ENCODE results near the gene EML3.
A peak's percentile ranks its signal among the peaks of the same experiment; 100 is the strongest.

EML3 gene

GRCh38 chr11:62605467-62605866, 7.1 kb downstream of the EML3 start:
- Histone ChIP-seq H3K4me3 (ENCODE audit: insufficient read depth, low read depth, low read length) (no peak overlapping the region), H3K4me1 (ENCODE audit: control insufficient read depth, insufficient read depth, low read length) (peaks cover 16% of the 10 kb centered on the region), H3K9me3 (ENCODE audit: control insufficient read depth, low read length) (no peaks in the 10 kb centered on the region), H3K27ac (ENCODE audit: insufficient read depth, low read depth, low read length, poor library complexity, severe bottlenecking) (no peak overlapping the region), H3K36me3 (ENCODE audit: control insufficient read depth, insufficient read depth, low read length) (no peaks in the 10 kb centered on the region), H3K27me3 (ENCODE audit: control insufficient read depth, insufficient read depth, low read length, poor library complexity, severe bottlenecking) (peaks cover 18% of the 10 kb centered on the region)
- 92 to 94% methylated on average over 6 of the region's 6 CpGs for WGBS, 2 experiments

- 53 to 54% methylated on average over 13 of the region's 13 CpGs for WGBS, 2 experiments
These were observed 8.0 kb downstream of the EML3 start for GRCh38 chr11:62604460-62605120.

GRCh38 chr11:62603776-62604299, 8.7 kb downstream of the EML3 start:
- Histone ChIP-seq H3K27me3 (ENCODE audit: control insufficient read depth, insufficient read depth, low read length, poor library complexity, severe bottlenecking) (peaks cover 18% of the 10 kb centered on the region), H3K4me3 (ENCODE audit: insufficient read depth, low read depth, low read length) (no peak overlapping the region), H3K4me1 (ENCODE audit: control insufficient read depth, insufficient read depth, low read length) (peaks cover 30% of the 10 kb centered on the region), H3K36me3 (ENCODE audit: control insufficient read depth, insufficient read depth, low read length) (peaks cover under 1% of the 10 kb centered on the region), H3K9me3 (ENCODE audit: control insufficient read depth, low read length) (no peaks in the 10 kb centered on the region), H3K27ac (ENCODE audit: insufficient read depth, low read depth, low read length, poor library complexity, severe bottlenecking) (no peak overlapping the region)
- WGBS, 2 experiments: 93 to 96% methylated on average over 8 of the region's 8 CpGs

More at GRCh38 chr11:62604460-62605120, 8.0 kb downstream of the EML3 start:
- no peaks in the 10 kb centered on the region for H3K36me3 ChIP-seq (ENCODE audit: control insufficient read depth, insufficient read depth, low read length)
- peaks cover 24% of the 10 kb centered on the region for H3K4me1 ChIP-seq (ENCODE audit: control insufficient read depth, insufficient read depth, low read length)
- H3K27ac ChIP-seq (ENCODE audit: insufficient read depth, low read depth, low read length, poor library complexity, severe bottlenecking): no peak overlapping the region
- no peak overlapping the region for H3K4me3 ChIP-seq (ENCODE audit: insufficient read depth, low read depth, low read length)
- peaks cover 18% of the 10 kb centered on the region for H3K27me3 ChIP-seq (ENCODE audit: control insufficient read depth, insufficient read depth, low read length, poor library complexity, severe bottlenecking)
- H3K9me3 ChIP-seq (ENCODE audit: control insufficient read depth, low read length): no peaks in the 10 kb centered on the region

GRCh38 chr11:62603072-62603408, 9.5 kb downstream of the EML3 start:
- peaks cover 18% of the 10 kb centered on the region for H3K27me3 ChIP-seq (ENCODE audit: control insufficient read depth, insufficient read depth, low read length, poor library complexity, severe bottlenecking)
- peaks cover 8% of the 10 kb centered on the region for H3K36me3 ChIP-seq (ENCODE audit: control insufficient read depth, insufficient read depth, low read length)
- H3K9me3 ChIP-seq (ENCODE audit: control insufficient read depth, low read length): no peaks in the 10 kb centered on the region
- H3K27ac ChIP-seq (ENCODE audit: insufficient read depth, low read depth, low read length, poor library complexity, severe bottlenecking): no peak overlapping the region
- peak overlapping the region; percentile 98 for H3K4me3 ChIP-seq (ENCODE audit: insufficient read depth, low read depth, low read length)
- peaks cover 30% of the 10 kb centered on the region for H3K4me1 ChIP-seq (ENCODE audit: control insufficient read depth, insufficient read depth, low read length)
- 53 to 56% methylated on average over 13 of the region's 13 CpGs for WGBS, 2 experiments

GRCh38 chr11:62602141-62603071, 10.2 kb downstream of the EML3 start:
- Histone ChIP-seq H3K27me3 (ENCODE audit: control insufficient read depth, insufficient read depth, low read length, poor library complexity, severe bottlenecking) (peaks cover 18% of the 10 kb centered on the region), H3K4me1 (ENCODE audit: control insufficient read depth, insufficient read depth, low read length) (peaks cover 30% of the 10 kb centered on the region), H3K27ac (ENCODE audit: insufficient read depth, low read depth, low read length, poor library complexity, severe bottlenecking) (peak overlapping the region; percentile 78), H3K36me3 (ENCODE audit: control insufficient read depth, insufficient read depth, low read length) (peaks cover 13% of the 10 kb centered on the region), H3K9me3 (ENCODE audit: control insufficient read depth, low read length) (no peaks in the 10 kb centered on the region), H3K4me3 (ENCODE audit: insufficient read depth, low read depth, low read length) (peak overlapping the region; percentile 98)
- 3% methylated on average over 96 of the region's 96 CpGs for WGBS, 2 experiments

- Histone ChIP-seq H3K27ac (ENCODE audit: insufficient read depth, low read depth, low read length, poor library complexity, severe bottlenecking) (peak within 1 kb of the TSS; percentile 84), H3K36me3 (ENCODE audit: control insufficient read depth, insufficient read depth, low read length) (peaks cover 15% of the 10 kb centered on the region), H3K4me1 (ENCODE audit: control insufficient read depth, insufficient read depth, low read length) (peaks cover 30% of the 10 kb centered on the region), H3K9me3 (ENCODE audit: control insufficient read depth, low read length) (no peaks in the 10 kb centered on the region), H3K27me3 (ENCODE audit: control insufficient read depth, insufficient read depth, low read length, poor library complexity, severe bottlenecking) (peaks cover 18% of the 10 kb centered on the region), H3K4me3 (ENCODE audit: insufficient read depth, low read depth, low read length) (peak within 1 kb of the TSS; percentile 98)
- WGBS, 2 experiments: 0% methylated on average over 83 of the region's 83 CpGs
These were observed 11.0 kb downstream of the EML3 start, which contains the start of gene MTA2 for GRCh38 chr11:62601372-62602140. TSS of gene MTA2 (minus strand) at chr11:62601865. CDS start at chr11:62601450, 415 bp downstream.

GRCh38 chr11:62601122-62601371, 11.5 kb downstream of the EML3 start:
- H3K36me3 ChIP-seq (ENCODE audit: control insufficient read depth, insufficient read depth, low read length): peaks cover 20% of the 10 kb centered on the region
- H3K27me3 ChIP-seq (ENCODE audit: control insufficient read depth, insufficient read depth, low read length, poor library complexity, severe bottlenecking): peaks cover 18% of the 10 kb centered on the region
- WGBS, 2 experiments: 0% methylated on average over 30 of the region's 30 CpGs
- no peaks in the 10 kb centered on the region for H3K9me3 ChIP-seq (ENCODE audit: control insufficient read depth, low read length)
- peak overlapping the region; percentile 98 for H3K4me3 ChIP-seq (ENCODE audit: insufficient read depth, low read depth, low read length)
- H3K4me1 ChIP-seq (ENCODE audit: control insufficient read depth, insufficient read depth, low read length): peaks cover 30% of the 10 kb centered on the region
- H3K27ac ChIP-seq (ENCODE audit: insufficient read depth, low read depth, low read length, poor library complexity, severe bottlenecking): peak overlapping the region; percentile 84

GRCh38 chr11:62600367-62601121, 12.0 kb downstream of the EML3 start:
- Histone ChIP-seq H3K27ac (ENCODE audit: insufficient read depth, low read depth, low read length, poor library complexity, severe bottlenecking) (peak overlapping the region; percentile 84), H3K36me3 (ENCODE audit: control insufficient read depth, insufficient read depth, low read length) (peaks cover 25% of the 10 kb centered on the region), H3K4me1 (ENCODE audit: control insufficient read depth, insufficient read depth, low read length) (peaks cover 30% of the 10 kb centered on the region), H3K4me3 (ENCODE audit: insufficient read depth, low read depth, low read length) (peak overlapping the region; percentile 98), H3K27me3 (ENCODE audit: control insufficient read depth, insufficient read depth, low read length, poor library complexity, severe bottlenecking) (peaks cover 18% of the 10 kb centered on the region), H3K9me3 (ENCODE audit: control insufficient read depth, low read length) (no peaks in the 10 kb centered on the region)
- 1 to 3% methylated on average over 26 of the region's 26 CpGs for WGBS, 2 experiments

GRCh38 chr11:62599901-62600300, 12.7 kb downstream of the EML3 start:
- H3K4me3 ChIP-seq (ENCODE audit: insufficient read depth, low read depth, low read length): peak overlapping the region; percentile 98
- peaks cover 18% of the 10 kb centered on the region for H3K27me3 ChIP-seq (ENCODE audit: control insufficient read depth, insufficient read depth, low read length, poor library complexity, severe bottlenecking)
- H3K4me1 ChIP-seq (ENCODE audit: control insufficient read depth, insufficient read depth, low read length): peaks cover 24% of the 10 kb centered on the region
- no peaks in the 10 kb centered on the region for H3K9me3 ChIP-seq (ENCODE audit: control insufficient read depth, low read length)
- no peak overlapping the region for H3K27ac ChIP-seq (ENCODE audit: insufficient read depth, low read depth, low read length, poor library complexity, severe bottlenecking)
- H3K36me3 ChIP-seq (ENCODE audit: control insufficient read depth, insufficient read depth, low read length): peaks cover 27% of the 10 kb centered on the region
- WGBS, 2 experiments: 79 to 80% methylated on average over 5 of the region's 5 CpGs
